ENCODE results near the gene SLMAP. TPM values are rescaled to one million over a fixed set of nuclear protein-coding genes. Genes with fewer than 3 reads are reported as not detected.

The SLMAP gene, protein sequence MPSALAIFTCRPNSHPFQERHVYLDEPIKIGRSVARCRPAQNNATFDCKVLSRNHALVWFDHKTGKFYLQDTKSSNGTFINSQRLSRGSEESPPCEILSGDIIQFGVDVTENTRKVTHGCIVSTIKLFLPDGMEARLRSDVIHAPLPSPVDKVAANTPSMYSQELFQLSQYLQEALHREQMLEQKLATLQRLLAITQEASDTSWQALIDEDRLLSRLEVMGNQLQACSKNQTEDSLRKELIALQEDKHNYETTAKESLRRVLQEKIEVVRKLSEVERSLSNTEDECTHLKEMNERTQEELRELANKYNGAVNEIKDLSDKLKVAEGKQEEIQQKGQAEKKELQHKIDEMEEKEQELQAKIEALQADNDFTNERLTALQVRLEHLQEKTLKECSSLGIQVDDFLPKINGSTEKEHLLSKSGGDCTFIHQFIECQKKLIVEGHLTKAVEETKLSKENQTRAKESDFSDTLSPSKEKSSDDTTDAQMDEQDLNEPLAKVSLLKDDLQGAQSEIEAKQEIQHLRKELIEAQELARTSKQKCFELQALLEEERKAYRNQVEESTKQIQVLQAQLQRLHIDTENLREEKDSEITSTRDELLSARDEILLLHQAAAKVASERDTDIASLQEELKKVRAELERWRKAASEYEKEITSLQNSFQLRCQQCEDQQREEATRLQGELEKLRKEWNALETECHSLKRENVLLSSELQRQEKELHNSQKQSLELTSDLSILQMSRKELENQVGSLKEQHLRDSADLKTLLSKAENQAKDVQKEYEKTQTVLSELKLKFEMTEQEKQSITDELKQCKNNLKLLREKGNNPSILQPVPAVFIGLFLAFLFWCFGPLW
- 69.8 and 71.5 TPM in 2 replicates for total RNA-seq
- long read RNA-seq, transcript SLMAP-205 (11 exons, 3,066 nt): major isoform, 23 of 61 reads
- long read RNA-seq, partial matches to known transcripts: 23 of 61 reads
- long read RNA-seq, other reads (novel, unspliced or antisense): 13 of 61 reads

GRCh38 chr3:57755741-57756527, at the start of gene SLMAP:
Gene SLMAP, plus strand, starts transcription at chr3:57756309. Its CDS starts 1,343 bp downstream, at chr3:57757652.
- H3K36me3 Mint-ChIP-seq (ENCODE audit: unreplicated experiment): peaks cover 4% of the 10 kb centered on the region
- H3K27ac Mint-ChIP-seq (ENCODE audit: unreplicated experiment): peak within 1 kb of the TSS; percentile 91
- H3K27me3 Mint-ChIP-seq (ENCODE audit: unreplicated experiment): no peaks in the 10 kb centered on the region
- H3K9me3 Mint-ChIP-seq (ENCODE audit: unreplicated experiment): no peaks in the 10 kb centered on the region
- H3K4me3 Mint-ChIP-seq (ENCODE audit: unreplicated experiment): peak within 1 kb of the TSS; percentile 92
- TF ChIP-seq, protein P1, sequence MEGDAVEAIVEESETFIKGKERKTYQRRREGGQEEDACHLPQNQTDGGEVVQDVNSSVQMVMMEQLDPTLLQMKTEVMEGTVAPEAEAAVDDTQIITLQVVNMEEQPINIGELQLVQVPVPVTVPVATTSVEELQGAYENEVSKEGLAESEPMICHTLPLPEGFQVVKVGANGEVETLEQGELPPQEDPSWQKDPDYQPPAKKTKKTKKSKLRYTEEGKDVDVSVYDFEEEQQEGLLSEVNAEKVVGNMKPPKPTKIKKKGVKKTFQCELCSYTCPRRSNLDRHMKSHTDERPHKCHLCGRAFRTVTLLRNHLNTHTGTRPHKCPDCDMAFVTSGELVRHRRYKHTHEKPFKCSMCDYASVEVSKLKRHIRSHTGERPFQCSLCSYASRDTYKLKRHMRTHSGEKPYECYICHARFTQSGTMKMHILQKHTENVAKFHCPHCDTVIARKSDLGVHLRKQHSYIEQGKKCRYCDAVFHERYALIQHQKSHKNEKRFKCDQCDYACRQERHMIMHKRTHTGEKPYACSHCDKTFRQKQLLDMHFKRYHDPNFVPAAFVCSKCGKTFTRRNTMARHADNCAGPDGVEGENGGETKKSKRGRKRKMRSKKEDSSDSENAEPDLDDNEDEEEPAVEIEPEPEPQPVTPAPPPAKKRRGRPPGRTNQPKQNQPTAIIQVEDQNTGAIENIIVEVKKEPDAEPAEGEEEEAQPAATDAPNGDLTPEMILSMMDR (IDR thresholded peaks at IDR 0.05): no peak
- peaks cover 35% of the 10 kb centered on the region for H3K4me1 Mint-ChIP-seq (ENCODE audit: unreplicated experiment)
- DNase-seq (ENCODE audit: extremely low spot score, unreplicated experiment): peak; percentile 98

GRCh38 chr3:57706462-57706861, 49.6 kb upstream of the SLMAP start:
- H3K9me3 Mint-ChIP-seq (ENCODE audit: unreplicated experiment): peaks cover 3% of the 10 kb centered on the region
- TF ChIP-seq, protein P1 (IDR thresholded peaks at IDR 0.05): no peak
- DNase-seq (ENCODE audit: extremely low spot score, unreplicated experiment): no peak
- H3K27me3 Mint-ChIP-seq (ENCODE audit: unreplicated experiment): no peaks in the 10 kb centered on the region
- H3K4me1 Mint-ChIP-seq (ENCODE audit: unreplicated experiment): peaks cover 8% of the 10 kb centered on the region
- no peaks in the 10 kb centered on the region for H3K36me3 Mint-ChIP-seq (ENCODE audit: unreplicated experiment)
- H3K27ac Mint-ChIP-seq (ENCODE audit: unreplicated experiment): no peak overlapping the region
- H3K4me3 Mint-ChIP-seq (ENCODE audit: unreplicated experiment): no peak overlapping the region

GRCh38 chr3:57709031-57709430, 47.1 kb upstream of the SLMAP start:
- no peak overlapping the region for H3K27ac Mint-ChIP-seq (ENCODE audit: unreplicated experiment)
- H3K4me3 Mint-ChIP-seq (ENCODE audit: unreplicated experiment): no peak overlapping the region
- no peaks in the 10 kb centered on the region for H3K36me3 Mint-ChIP-seq (ENCODE audit: unreplicated experiment)
- peaks cover 3% of the 10 kb centered on the region for H3K9me3 Mint-ChIP-seq (ENCODE audit: unreplicated experiment)
- no peak for DNase-seq (ENCODE audit: extremely low spot score, unreplicated experiment)
- peaks cover 8% of the 10 kb centered on the region for H3K4me1 Mint-ChIP-seq (ENCODE audit: unreplicated experiment)
- H3K27me3 Mint-ChIP-seq (ENCODE audit: unreplicated experiment): no peaks in the 10 kb centered on the region
- TF ChIP-seq, protein P1 (IDR thresholded peaks at IDR 0.05): no peak

DNA sequence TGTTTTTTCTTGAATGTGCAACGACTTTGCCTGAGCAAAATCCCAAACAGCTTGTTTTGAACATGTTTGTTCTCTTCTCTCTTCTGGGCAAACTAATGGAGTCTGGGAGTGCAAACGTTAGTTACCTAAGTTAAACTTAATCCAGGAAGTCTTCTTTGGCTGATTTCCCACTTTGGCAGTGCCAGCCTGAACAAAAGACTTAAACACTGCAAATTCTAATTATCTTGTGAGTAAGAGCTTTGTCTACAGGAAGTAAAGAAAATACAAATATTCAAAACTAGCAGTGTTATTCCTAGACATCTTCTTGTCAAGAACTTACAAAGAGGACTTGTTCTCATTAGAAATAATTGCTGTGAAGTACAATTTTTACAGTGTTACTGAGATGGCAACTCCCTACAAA, 46.5 kb upstream of the SLMAP start:
- H3K4me1 Mint-ChIP-seq (ENCODE audit: unreplicated experiment): peaks cover 8% of the 10 kb centered on the region
- peaks cover 3% of the 10 kb centered on the region for H3K9me3 Mint-ChIP-seq (ENCODE audit: unreplicated experiment)
- no peaks in the 10 kb centered on the region for H3K27me3 Mint-ChIP-seq (ENCODE audit: unreplicated experiment)
- no peak for DNase-seq (ENCODE audit: extremely low spot score, unreplicated experiment)
- TF ChIP-seq, protein P1 (IDR thresholded peaks at IDR 0.05): no peak
- no peak overlapping the region for H3K4me3 Mint-ChIP-seq (ENCODE audit: unreplicated experiment)
- H3K36me3 Mint-ChIP-seq (ENCODE audit: unreplicated experiment): no peaks in the 10 kb centered on the region
- no peak overlapping the region for H3K27ac Mint-ChIP-seq (ENCODE audit: unreplicated experiment)
